Gastrocnemius medialis (tissue), 4 donors: Measurements from ENCODE around the gene PPFIA4. TPM values are rescaled to one million over a fixed set of nuclear protein-coding genes. Genes with fewer than 3 reads are reported as not detected.

Experiments
- ATAC-seq, 2 donors: fragments of 150-250 bp; one replicate each; pipeline ENCODE4 v1.9.1; 2016
- DNase-seq, 2 donors: peaks; one replicate each; pipeline ENCODE4 v3.0.0-alpha.2; 2019
- H3K27ac ChIP-seq, 4 donors: fragments of 200-600 bp; sonication (generic); 1 replicate in 1 of 4; 2 replicates in 3 of 4; pipeline ENCODE4 v1.5.1; 2016 to 2018; ENCODE audit warnings: mild to moderate bottlenecking in 2 of 4, moderate library complexity in 1 of 4
- H3K27me3 ChIP-seq, 3 donors: fragments of 200-600 bp; sonication (generic) in 2 of 3; 1 replicate in 1 of 3; 2 replicates in 2 of 3; pipeline versions ENCODE4 v1.5.1 to v1.6.0; 2016 to 2019; ENCODE audit warnings: mild to moderate bottlenecking in 1 of 3, moderate library complexity in 1 of 3
- H3K36me3 ChIP-seq, 2 donors: fragments of 200-600 bp; sonication (generic) in 1 of 2; one replicate each; pipeline ENCODE4 v1.5.1; 2017 to 2018
- H3K4me1 ChIP-seq, 2 donors: fragments of 200-600 bp; sonication (generic) in 1 of 2; one replicate each; pipeline ENCODE4 v1.5.1; 2016 to 2017; ENCODE audit warnings: mild to moderate bottlenecking in 2 of 2
- H3K4me3 ChIP-seq, 4 donors: fragments of 200-600 bp; sonication (generic) in 3 of 4; 1 replicate in 1 of 4; 2 replicates in 3 of 4; pipeline ENCODE4 v1.5.1; 2016 to 2019; ENCODE audit warnings: mild to moderate bottlenecking in 2 of 4
- H3K9me3 ChIP-seq, 3 donors: fragments of 200-600 bp; sonication (generic) in 2 of 3; 1 replicate in 1 of 3; 2 replicates in 2 of 3; pipeline ENCODE4 v1.5.1; 2016 to 2019
- POLR2A ChIP-seq, 2 donors: fragments of 450-650 bp; IDR thresholded peaks; one replicate each; pipeline ENCODE4 v1.6.1; 2017; ENCODE audit warnings: antibody characterized with exemption in 2 of 2, mild to moderate bottlenecking in 2 of 2, moderate library complexity in 2 of 2
- in situ Hi-C, 4 donors: fragments of 200-750 bp; cut with MboI; loops; one replicate each; pipeline versions ENCODE4 v1.15.0 to v1.8.0; 2017; ENCODE audit warnings: low sequenced_read_pairs in 4 of 4
- intact Hi-C: fragments of 100-400 bp; cut with DNase I; formaldehyde crosslinking; loops from one replicate; pipeline ENCODE4 v1.15.1; 2023; ENCODE audit warnings: low total_unique reads
- total RNA-seq, 4 donors: library from RNA; depleted of rRNA; stranded (reverse); fragments of >200 nt; gene quantifications; one replicate each; pipeline versions ENCODE4 v1.1.0 to v1.2.3, GENCODE V29; 2016
- TF ChIP-seq, protein P1 (sequence below), 5 experiments: fragments of 450-650 bp in 3 of 5; fragments of 200-600 bp in 2 of 5; sonication (generic) in 2 of 5; IDR thresholded peaks in 4 of 5; conservative IDR thresholded peaks in 1 of 5; 1 replicate in 4 of 5; 2 replicates in 1 of 5; pipeline ENCODE4 v1.5.1; 2016 to 2019; ENCODE audit warnings: antibody characterized with exemption in 5 of 5, mild to moderate bottlenecking in 3 of 5, moderate library complexity in 3 of 5

PPFIA4 gene
- total RNA-seq, 4 donors from 2014 or later = 8.4 to 45.5 (median 33.1) TPM

DNA sequence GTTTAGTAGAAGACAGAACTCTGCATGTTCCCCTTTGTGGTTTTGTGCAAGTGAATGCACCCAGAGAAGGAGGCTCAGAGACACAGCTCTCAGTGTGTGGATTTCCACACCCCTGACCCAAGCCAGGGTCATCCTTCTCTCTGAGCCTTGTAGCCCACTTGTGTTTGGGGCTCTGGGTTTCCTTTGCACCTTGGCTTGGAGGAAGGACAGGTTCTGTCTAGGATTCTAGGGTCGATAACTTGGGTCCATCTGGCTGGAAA, 32.3 kb downstream of the PPFIA4 start:
- no peak for DNase-seq
- Histone ChIP-seq H3K27ac (no peak overlapping the region), H3K9me3 (no peaks in the 10 kb centered on the region), H3K4me1 (no peaks in the 10 kb centered on the region), H3K4me3 (no peak overlapping the region), H3K27me3 (no peaks in the 10 kb centered on the region), H3K36me3 (peaks cover 0 to 8% of the 10 kb centered on the region in 2 donors)
- in situ Hi-C loops (loop anchor here in 1 of 4 donors (10.0 kb wide), 1 partner anchor 156 kb away; no protein-coding TSS in a partner anchor), intact Hi-C loops (no loop called here)
- ATAC-seq = no peak
- TF ChIP-seq, protein P1, sequence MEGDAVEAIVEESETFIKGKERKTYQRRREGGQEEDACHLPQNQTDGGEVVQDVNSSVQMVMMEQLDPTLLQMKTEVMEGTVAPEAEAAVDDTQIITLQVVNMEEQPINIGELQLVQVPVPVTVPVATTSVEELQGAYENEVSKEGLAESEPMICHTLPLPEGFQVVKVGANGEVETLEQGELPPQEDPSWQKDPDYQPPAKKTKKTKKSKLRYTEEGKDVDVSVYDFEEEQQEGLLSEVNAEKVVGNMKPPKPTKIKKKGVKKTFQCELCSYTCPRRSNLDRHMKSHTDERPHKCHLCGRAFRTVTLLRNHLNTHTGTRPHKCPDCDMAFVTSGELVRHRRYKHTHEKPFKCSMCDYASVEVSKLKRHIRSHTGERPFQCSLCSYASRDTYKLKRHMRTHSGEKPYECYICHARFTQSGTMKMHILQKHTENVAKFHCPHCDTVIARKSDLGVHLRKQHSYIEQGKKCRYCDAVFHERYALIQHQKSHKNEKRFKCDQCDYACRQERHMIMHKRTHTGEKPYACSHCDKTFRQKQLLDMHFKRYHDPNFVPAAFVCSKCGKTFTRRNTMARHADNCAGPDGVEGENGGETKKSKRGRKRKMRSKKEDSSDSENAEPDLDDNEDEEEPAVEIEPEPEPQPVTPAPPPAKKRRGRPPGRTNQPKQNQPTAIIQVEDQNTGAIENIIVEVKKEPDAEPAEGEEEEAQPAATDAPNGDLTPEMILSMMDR (IDR thresholded peaks at IDR 0.05 in 4 of 5, conservative IDR thresholded peaks at IDR 0.05 in 1 of 5) = no peak
- TF ChIP-seq POLR2A (IDR thresholded peaks at IDR 0.05) = no peak

DNA sequence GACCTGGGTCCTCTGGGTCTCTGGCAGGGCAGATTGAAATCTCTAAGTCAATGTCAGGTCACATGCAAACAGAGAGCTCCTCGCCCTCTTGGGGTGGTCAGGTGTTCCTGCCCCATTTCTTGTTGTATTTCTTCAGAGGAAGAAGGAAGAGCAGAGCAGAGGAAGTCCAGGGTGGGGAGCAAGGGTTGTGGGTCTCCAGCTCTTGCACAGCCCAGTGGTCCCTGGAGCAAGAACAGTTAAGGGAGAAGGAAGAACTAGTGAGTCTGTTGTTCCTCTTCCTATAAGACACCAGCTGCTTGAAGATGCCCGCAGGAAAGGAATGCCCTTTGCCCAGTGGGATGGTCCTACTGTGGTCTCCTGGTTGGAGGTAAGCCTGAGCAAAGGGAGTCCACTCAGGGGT, 33.2 kb downstream of the PPFIA4 start:
- H3K27ac ChIP-seq = no peak overlapping the region
- ATAC-seq = no peak
- intact Hi-C loops = no loop called here
- H3K4me1 ChIP-seq = no peaks in the 10 kb centered on the region
- H3K36me3 ChIP-seq = peaks cover 0 to 15% of the 10 kb centered on the region in 2 donors
- no peaks in the 10 kb centered on the region for H3K9me3 ChIP-seq
- no peaks in the 10 kb centered on the region for H3K27me3 ChIP-seq
- H3K4me3 ChIP-seq = no peak overlapping the region
- no peak for DNase-seq
- TF ChIP-seq, protein P1 (IDR thresholded peaks at IDR 0.05 in 4 of 5, conservative IDR thresholded peaks at IDR 0.05 in 1 of 5) = no peak
- no peak for TF ChIP-seq POLR2A (IDR thresholded peaks at IDR 0.05)
- in situ Hi-C loops = loop anchor here in 1 of 4 donors (10.0 kb wide), 1 partner anchor 155 kb away; no protein-coding TSS in a partner anchor

DNA sequence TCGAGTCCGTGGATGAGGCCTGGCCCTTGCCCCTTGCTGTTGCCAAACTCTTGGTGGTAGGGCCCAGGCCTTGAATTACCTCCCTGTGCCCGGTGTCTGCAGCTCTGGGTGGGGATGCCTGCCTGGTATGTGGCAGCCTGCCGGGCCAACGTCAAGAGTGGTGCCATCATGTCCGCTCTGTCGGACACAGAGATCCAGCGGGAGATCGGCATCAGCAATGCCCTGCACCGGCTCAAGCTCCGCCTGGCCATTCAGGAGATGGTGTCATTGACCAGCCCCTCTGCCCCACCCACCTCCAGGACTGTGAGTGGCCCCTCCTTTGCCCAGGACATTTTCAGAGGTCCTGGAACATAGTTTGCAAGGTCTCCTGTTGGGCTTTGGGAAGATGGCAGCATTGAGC, 33.8 kb downstream of the PPFIA4 start:
- no peak overlapping the region for H3K4me3 ChIP-seq
- peaks cover 0 to 2% of the 10 kb centered on the region in 2 donors for H3K4me1 ChIP-seq
- no peaks in the 10 kb centered on the region for H3K27me3 ChIP-seq
- no peaks in the 10 kb centered on the region for H3K9me3 ChIP-seq
- intact Hi-C loops (no loop called here), in situ Hi-C loops (no loop called here)
- no peak for DNase-seq
- no peak overlapping the region for H3K27ac ChIP-seq
- H3K36me3 ChIP-seq = peaks cover 0 to 15% of the 10 kb centered on the region in 2 donors
- ATAC-seq = no peak
- TF ChIP-seq, protein P1 (IDR thresholded peaks at IDR 0.05 in 4 of 5, conservative IDR thresholded peaks at IDR 0.05 in 1 of 5) = no peak
- TF ChIP-seq POLR2A (IDR thresholded peaks at IDR 0.05) = no peak

DNA sequence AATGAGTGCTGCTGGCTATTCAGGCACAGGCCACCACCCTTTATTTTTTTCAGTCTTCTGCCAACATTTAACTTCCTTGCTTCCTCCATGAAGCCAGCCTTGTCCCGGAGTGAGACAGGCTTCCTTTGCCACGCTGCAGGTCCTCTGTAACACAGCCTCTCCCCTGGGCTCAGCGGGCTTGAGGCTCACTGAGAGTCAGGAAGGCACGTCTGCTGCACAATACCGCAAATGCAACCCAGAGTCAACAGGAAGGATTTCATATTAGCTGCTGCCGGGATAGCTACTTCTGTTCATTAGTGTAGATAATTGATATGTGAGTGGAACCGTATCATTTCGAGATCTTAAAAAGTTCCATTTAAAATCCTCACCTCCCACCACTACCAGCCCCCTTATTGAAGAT, 37.0 kb downstream of the PPFIA4 start:
- H3K27me3 ChIP-seq = no peaks in the 10 kb centered on the region
- peaks cover 0 to 15% of the 10 kb centered on the region in 2 donors for H3K36me3 ChIP-seq
- in situ Hi-C loops (no loop called here), intact Hi-C loops (no loop called here)
- no peak for ATAC-seq
- no peaks in the 10 kb centered on the region for H3K9me3 ChIP-seq
- DNase-seq = no peak
- TF ChIP-seq POLR2A (IDR thresholded peaks at IDR 0.05) = no peak
- TF ChIP-seq, protein P1 (IDR thresholded peaks at IDR 0.05 in 4 of 5, conservative IDR thresholded peaks at IDR 0.05 in 1 of 5) = no peak
- H3K4me1 ChIP-seq = peaks cover 8 to 25% of the 10 kb centered on the region in 2 donors
- no peak overlapping the region for H3K27ac ChIP-seq
- no peak overlapping the region for H3K4me3 ChIP-seq

DNA sequence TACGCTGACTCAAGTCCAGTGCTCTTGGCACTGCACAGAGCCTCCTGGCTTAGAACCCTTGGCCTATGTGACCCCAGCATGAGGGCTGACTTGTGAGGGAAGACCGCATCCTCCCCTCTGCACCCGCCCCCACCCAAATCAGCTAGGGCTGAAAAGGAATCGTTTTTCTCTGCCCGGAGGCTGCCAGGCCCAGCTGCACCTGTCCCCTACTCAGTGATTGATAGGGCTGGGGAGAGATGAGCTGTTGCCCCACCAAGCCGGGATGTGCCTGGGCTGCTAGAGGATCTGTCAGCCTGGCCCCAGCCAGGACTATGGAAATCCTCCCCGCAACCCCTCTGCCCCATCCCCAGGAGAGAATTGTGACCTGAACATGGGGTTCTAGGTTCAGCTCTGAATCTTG, 38.9 kb downstream of the PPFIA4 start:
- peak; percentile 22 to 63 for ATAC-seq
- TF ChIP-seq, protein P1 (IDR thresholded peaks at IDR 0.05 in 4 of 5, conservative IDR thresholded peaks at IDR 0.05 in 1 of 5) = no peak
- no peak for TF ChIP-seq POLR2A (IDR thresholded peaks at IDR 0.05)
- no peaks in the 10 kb centered on the region for H3K9me3 ChIP-seq
- in situ Hi-C loops = no loop called here
- H3K4me1 ChIP-seq = peaks cover 27 to 44% of the 10 kb centered on the region in 2 donors
- no peaks in the 10 kb centered on the region for H3K27me3 ChIP-seq
- intact Hi-C loops = no loop called here
- peak in 1 of 2 donors; percentile 84 for DNase-seq
- H3K36me3 ChIP-seq = peaks cover 0 to 7% of the 10 kb centered on the region in 2 donors
- H3K4me3 ChIP-seq = no peak overlapping the region
- H3K27ac ChIP-seq = peak overlapping the region; percentile 37 to 88 (median 44)
